Ishikawa (cell line): ENCODE data around the gene WWOX.

ENCODE experiments used
- CEBPB ChIP-seq: IDR thresholded peaks from 2 replicates; pipeline ENCODE4 v1.6.1; 2012
- CREB1 ChIP-seq: IDR thresholded peaks from 2 replicates; pipeline ENCODE4 v1.6.1; 2012; ENCODE audit warnings: low read depth
- EGR1 ChIP-seq: IDR thresholded peaks from 2 replicates; pipeline ENCODE4 v1.6.1; 2012
- EP300 ChIP-seq: IDR thresholded peaks from 2 replicates; pipeline ENCODE4 v1.6.1; 2012; ENCODE audit warnings: borderline replicate concordance
- FOXM1 ChIP-seq: IDR thresholded peaks from 2 replicates; pipeline ENCODE4 v1.6.1; 2012; ENCODE audit warnings: low read depth, borderline replicate concordance
- NFIC ChIP-seq: IDR thresholded peaks from 2 replicates; pipeline ENCODE4 v1.6.1; 2012
- RAD21 ChIP-seq: IDR thresholded peaks from 2 replicates; pipeline ENCODE4 v1.6.1; 2012; ENCODE audit warnings: low read depth
- TAF1 ChIP-seq: IDR thresholded peaks from 2 replicates; pipeline ENCODE4 v1.6.1; 2012; ENCODE audit warnings: low read depth, mild to moderate bottlenecking
- TCF12 ChIP-seq: IDR thresholded peaks from 2 replicates; pipeline ENCODE4 v1.6.1; 2012; ENCODE audit warnings: low read depth
- TEAD4 ChIP-seq: IDR thresholded peaks from 2 replicates; pipeline ENCODE4 v1.6.1; 2012
- YY1 ChIP-seq: IDR thresholded peaks from 2 replicates; pipeline ENCODE4 v1.6.1; 2012; ENCODE audit warnings: low read depth
- ZBTB7A ChIP-seq: IDR thresholded peaks from 2 replicates; pipeline ENCODE4 v1.6.1; 2012; ENCODE audit warnings: low read depth
- TF ChIP-seq, protein P1 (sequence below): IDR thresholded peaks from 2 replicates; pipeline ENCODE4 v1.6.1; 2012
- TF ChIP-seq, protein P2 (sequence below): IDR thresholded peaks from 2 replicates; pipeline ENCODE4 v1.6.1; 2012
- TF ChIP-seq, protein P3 (sequence below): IDR thresholded peaks from 2 replicates; pipeline ENCODE4 v1.6.1; 2012; ENCODE audit warnings: low read depth, mild to moderate bottlenecking

Gene WWOX

DNA sequence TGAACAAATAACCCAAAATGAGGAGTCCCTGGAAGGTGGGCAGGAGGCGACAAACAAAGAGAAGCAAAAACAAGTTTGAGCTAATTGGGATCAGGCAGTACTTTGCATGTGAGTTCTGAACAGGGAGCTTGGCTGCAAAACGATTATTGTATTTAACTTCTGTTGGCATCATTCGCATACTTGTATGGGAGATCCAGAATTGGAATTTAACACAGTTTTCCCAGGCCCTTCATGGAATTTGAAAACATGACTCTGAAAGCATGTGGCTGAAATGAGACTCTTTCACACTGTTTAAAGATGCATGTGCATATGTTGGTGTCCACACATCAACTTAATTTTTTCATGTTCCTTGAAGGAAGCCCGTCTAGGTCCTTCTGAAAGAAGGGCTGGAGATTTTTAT lies 674.3 kb downstream of the WWOX start:
- TF ChIP-seq EGR1 (no peak), ZBTB7A (no peak), TCF12 (no peak), TEAD4 (no peak), RAD21 (no peak), FOXM1 (no peak), CREB1 (no peak), EP300 (no peak), TAF1 (no peak), CEBPB (no peak), YY1 (no peak), NFIC (no peak)
- TF ChIP-seq, protein P1, sequence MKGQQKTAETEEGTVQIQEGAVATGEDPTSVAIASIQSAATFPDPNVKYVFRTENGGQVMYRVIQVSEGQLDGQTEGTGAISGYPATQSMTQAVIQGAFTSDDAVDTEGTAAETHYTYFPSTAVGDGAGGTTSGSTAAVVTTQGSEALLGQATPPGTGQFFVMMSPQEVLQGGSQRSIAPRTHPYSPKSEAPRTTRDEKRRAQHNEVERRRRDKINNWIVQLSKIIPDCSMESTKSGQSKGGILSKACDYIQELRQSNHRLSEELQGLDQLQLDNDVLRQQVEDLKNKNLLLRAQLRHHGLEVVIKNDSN, result no peak
- TF ChIP-seq, protein P2, sequence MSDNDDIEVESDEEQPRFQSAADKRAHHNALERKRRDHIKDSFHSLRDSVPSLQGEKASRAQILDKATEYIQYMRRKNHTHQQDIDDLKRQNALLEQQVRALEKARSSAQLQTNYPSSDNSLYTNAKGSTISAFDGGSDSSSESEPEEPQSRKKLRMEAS, result no peak
- TF ChIP-seq, protein P3, sequence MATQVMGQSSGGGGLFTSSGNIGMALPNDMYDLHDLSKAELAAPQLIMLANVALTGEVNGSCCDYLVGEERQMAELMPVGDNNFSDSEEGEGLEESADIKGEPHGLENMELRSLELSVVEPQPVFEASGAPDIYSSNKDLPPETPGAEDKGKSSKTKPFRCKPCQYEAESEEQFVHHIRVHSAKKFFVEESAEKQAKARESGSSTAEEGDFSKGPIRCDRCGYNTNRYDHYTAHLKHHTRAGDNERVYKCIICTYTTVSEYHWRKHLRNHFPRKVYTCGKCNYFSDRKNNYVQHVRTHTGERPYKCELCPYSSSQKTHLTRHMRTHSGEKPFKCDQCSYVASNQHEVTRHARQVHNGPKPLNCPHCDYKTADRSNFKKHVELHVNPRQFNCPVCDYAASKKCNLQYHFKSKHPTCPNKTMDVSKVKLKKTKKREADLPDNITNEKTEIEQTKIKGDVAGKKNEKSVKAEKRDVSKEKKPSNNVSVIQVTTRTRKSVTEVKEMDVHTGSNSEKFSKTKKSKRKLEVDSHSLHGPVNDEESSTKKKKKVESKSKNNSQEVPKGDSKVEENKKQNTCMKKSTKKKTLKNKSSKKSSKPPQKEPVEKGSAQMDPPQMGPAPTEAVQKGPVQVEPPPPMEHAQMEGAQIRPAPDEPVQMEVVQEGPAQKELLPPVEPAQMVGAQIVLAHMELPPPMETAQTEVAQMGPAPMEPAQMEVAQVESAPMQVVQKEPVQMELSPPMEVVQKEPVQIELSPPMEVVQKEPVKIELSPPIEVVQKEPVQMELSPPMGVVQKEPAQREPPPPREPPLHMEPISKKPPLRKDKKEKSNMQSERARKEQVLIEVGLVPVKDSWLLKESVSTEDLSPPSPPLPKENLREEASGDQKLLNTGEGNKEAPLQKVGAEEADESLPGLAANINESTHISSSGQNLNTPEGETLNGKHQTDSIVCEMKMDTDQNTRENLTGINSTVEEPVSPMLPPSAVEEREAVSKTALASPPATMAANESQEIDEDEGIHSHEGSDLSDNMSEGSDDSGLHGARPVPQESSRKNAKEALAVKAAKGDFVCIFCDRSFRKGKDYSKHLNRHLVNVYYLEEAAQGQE, result no peak

DNA sequence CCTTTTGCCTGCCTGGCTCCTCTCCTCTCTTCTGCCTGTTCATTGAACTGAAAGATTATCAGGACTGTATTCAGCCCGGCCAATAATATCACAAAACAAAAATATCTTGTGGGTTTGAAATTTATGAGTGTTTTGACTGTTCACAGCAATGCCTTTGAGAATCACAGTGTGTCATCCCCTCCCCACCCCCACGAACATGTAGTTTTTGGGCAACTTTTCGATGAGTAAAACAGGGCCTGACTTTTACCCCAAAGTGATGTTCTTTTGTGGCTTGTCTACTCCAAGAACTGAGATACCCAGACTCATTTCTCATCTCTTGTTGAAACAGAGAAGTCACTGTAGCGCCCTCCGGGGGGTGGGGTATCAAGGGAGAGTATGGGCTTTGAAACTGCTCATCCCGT lies 675.7 kb downstream of the WWOX start:
- TF ChIP-seq, protein P1, result no peak
- TF ChIP-seq RAD21 (no peak), ZBTB7A (no peak), TCF12 (no peak), TAF1 (no peak), EGR1 (no peak), CREB1 (no peak)

DNA sequence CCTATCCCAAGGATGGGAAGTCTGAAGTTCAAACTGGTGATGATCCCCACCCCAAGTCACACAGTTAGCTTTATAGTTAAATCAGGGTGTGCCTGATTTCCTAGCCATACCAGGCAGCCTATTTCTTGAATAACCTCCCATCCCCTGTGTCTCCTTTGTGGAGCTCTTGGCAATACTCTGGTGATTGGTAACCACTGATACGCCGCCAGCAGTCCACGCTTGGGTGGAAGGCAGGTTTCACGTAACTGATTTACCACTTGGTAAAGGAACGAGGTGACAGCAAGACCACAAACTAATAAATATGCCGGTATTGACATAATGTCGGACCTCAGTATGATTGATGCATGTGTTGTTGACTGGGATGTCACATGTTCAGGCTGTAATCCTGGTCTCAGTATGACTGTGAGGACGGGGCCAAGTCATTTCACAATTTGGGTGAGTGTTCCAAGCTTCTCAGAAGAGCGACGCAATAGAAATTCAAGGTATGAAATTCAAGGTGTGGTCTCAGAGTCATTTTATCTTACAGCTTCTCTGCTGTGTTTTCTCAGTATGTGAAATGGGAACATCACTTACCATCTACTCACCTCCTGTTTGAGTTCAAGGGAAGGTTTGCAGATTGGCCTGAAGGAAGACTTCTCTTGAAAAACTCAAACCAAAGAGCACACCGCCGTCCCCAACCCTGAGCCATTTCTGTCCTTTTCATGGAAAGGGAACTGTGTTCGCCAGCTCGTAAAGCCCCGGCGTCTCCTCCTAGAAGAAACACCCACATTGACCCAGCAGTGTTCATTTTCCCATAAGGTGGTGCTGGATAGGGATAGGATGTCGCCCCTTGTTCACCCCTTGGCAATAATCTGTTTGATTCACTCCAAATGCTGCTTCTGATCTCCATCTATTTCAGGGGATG lies 678.9 kb downstream of the WWOX start:
- TF ChIP-seq CEBPB (no peak), TAF1 (no peak), CREB1 (no peak), FOXM1 (no peak), ZBTB7A (no peak), TCF12 (no peak), TEAD4 (no peak), NFIC (no peak)
- TF ChIP-seq, protein P2, result no peak
- TF ChIP-seq, protein P1, result no peak
- TF ChIP-seq, protein P3, result no peak

DNA sequence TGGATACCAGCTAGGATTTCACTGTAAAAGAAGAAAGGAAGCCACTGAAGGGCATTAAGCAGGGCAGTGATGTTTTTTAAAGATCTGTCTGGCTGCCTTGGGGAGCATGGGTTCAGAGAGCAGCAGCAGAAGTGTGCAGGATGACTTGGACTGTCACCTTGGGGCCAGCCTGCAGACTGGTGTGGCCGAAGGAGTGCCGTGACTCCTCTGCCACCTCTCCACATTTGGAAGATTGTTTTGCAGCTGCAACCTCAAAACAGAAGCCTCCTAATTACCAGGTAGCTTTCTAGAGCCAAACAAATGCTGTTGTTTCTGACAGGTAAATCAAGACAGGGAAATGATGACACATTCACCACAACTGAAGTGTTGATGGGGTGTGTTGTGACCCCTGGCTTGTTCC lies 681.4 kb downstream of the WWOX start:
- no peak for TF ChIP-seq TAF1
- TF ChIP-seq CREB1, result no peak
- TF ChIP-seq TCF12, result no peak
- no peak for TF ChIP-seq FOXM1
- no peak for TF ChIP-seq YY1
- no peak for TF ChIP-seq TEAD4
- TF ChIP-seq EP300, result no peak
- TF ChIP-seq ZBTB7A, result no peak
- no peak for TF ChIP-seq CEBPB
- TF ChIP-seq EGR1, result no peak
- TF ChIP-seq, protein P2, result no peak

DNA sequence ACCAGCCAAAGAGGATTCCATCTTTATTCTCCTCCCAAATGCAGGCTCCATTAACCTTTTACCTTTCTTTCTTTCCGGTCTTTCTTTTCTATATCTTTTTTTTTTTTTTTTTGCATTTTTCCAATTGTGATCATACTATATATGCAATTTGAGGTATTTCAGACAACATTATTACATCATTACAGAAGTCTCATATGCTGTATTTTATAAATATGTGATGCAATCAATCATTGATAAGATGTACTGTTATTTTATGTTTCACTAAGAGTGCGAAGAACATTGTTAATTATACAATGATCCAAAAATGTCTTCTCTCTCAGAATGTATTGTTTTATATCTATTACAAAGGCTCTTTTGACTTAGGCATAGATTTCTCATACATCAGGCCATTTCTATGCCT lies 683.1 kb downstream of the WWOX start:
- TF ChIP-seq NFIC (no peak), ZBTB7A (no peak), RAD21 (no peak)
- TF ChIP-seq, protein P2, result no peak
